GM18870 (cell line): ENCODE measurements around the gene SLC25A22.

Experiments used
- ATAC-seq: cut with Tn5 transposase; IDR thresholded peaks from one replicate; pipeline ENCODE4 v1.9.1; 2021; ENCODE audit warnings: moderate library complexity; ENCODE audit not compliant: unreplicated experiment

SLC25A22 gene

GRCh38 chr11:834371-835316 is 36.6 kb upstream of the SLC25A22 start:
- ATAC-seq: no peak

- ATAC-seq: no peak
Observed at GRCh38 chr11:833849-834311, 35.8 kb upstream of the SLC25A22 start.

- ATAC-seq: no peak
Observed at GRCh38 chr11:833114-833791, 35.2 kb upstream of the SLC25A22 start.

GRCh38 chr11:832529-833113 is 34.5 kb upstream of the SLC25A22 start, which contains the start of gene CD151:
TSS of gene CD151 (plus strand) at chr11:832952. CDS start at chr11:836070, 3,118 bp downstream.
- ATAC-seq: no peak

- ATAC-seq: no peak
Observed at GRCh38 chr11:831961-832528, 34.0 kb upstream of the SLC25A22 start.

GRCh38 chr11:831118-831864 is 33.2 kb upstream of the SLC25A22 start:
- ATAC-seq: no peak

GRCh38 chr11:830295-831117 is 32.4 kb upstream of the SLC25A22 start:
- no peak for ATAC-seq

- no peak for ATAC-seq
Observed at GRCh38 chr11:829847-830294, 31.8 kb upstream of the SLC25A22 start.

GRCh38 chr11:829176-829846 is 31.2 kb upstream of the SLC25A22 start:
- ATAC-seq: no peak

GRCh38 chr11:828506-829175 is 30.6 kb upstream of the SLC25A22 start:
- no peak for ATAC-seq

- no peak for ATAC-seq
Observed at GRCh38 chr11:827897-828192, 29.8 kb upstream of the SLC25A22 start, which contains the start of gene CRACR2B. TSS of gene CRACR2B (plus strand) at chr11:827919. CDS start at chr11:828608, 689 bp downstream.

GRCh38 chr11:827146-827896 is 29.2 kb upstream of the SLC25A22 start:
- no peak for ATAC-seq

GRCh38 chr11:826836-827145 is 28.7 kb upstream of the SLC25A22 start:
- no peak for ATAC-seq

- no peak for ATAC-seq
Observed at GRCh38 chr11:826227-826621, 28.1 kb upstream of the SLC25A22 start.

- ATAC-seq: no peak
Observed at GRCh38 chr11:825366-826226, 27.5 kb upstream of the SLC25A22 start.

GRCh38 chr11:824942-825341 is 26.9 kb upstream of the SLC25A22 start:
- no peak for ATAC-seq

- no peak for ATAC-seq
Observed at GRCh38 chr11:824292-824880, 26.3 kb upstream of the SLC25A22 start.
